Muscle of arm (tissue), 12 donors: ENCODE measurements around the gene MTTP. TPM values are rescaled to one million over a fixed set of nuclear protein-coding genes. Genes with fewer than 3 reads are reported as not detected.

Source experiments
- DNase-seq: peaks from one replicate; pipeline ENCODE4 v3.0.0-alpha.2; 2013
- polyA plus RNA-seq, 12 donors: library from polyadenylated mRNA; unstranded; fragments of 120-200 nt; gene quantifications; one replicate each; pipeline ENCODE4 v1.2.1, GENCODE V29; 2013; ENCODE audit not compliant: insufficient read length in 12 of 12

Gene MTTP
- polyA plus RNA-seq, 12 donors: 0.43 to 16.0 (median 1.2) TPM; not detected in 1

- DNase-seq: no peak
Measured at GRCh38 chr4:99669084-99669483, 94.5 kb downstream of the MTTP start.

- no peak for DNase-seq
Measured at GRCh38 chr4:99670409-99671073, 95.9 kb downstream of the MTTP start.

Other genes starting within 250 kb of the MTTP start
- gene ADH1C, start 222.1 kb upstream of the MTTP start, polyA plus RNA-seq: 10 to 100 TPM in 4 of 12 donors, 1 to 10 TPM in 7, not detected in 1; 5.5 to 18.2 (median 8.8) TPM
- gene ADH7, start 139.5 kb upstream of the MTTP start, polyA plus RNA-seq: under 1 TPM in 2 of 12 donors, not detected in 10; 0.07 to 0.15 TPM
- under 1 TPM in 6 of 12 donors, not detected in 6; 0.07 to 0.15 (median 0.11) TPM for gene C4orf17, start 63.8 kb upstream of the MTTP start, polyA plus RNA-seq
- 10 to 100 TPM in 10 of 12 donors, 1 to 10 TPM in 1, not detected in 1; 7.8 to 21.5 (median 12.4) TPM for gene TRMT10A, start 10.8 kb upstream of the MTTP start, polyA plus RNA-seq
- gene C4orf54, start 83.0 kb downstream of the MTTP start, polyA plus RNA-seq: 100 to 1,000 TPM in 7 of 12 donors, 10 to 100 TPM in 4, not detected in 1; 31.7 to 191 (median 109) TPM
- gene DAPP1, start 242.0 kb downstream of the MTTP start, polyA plus RNA-seq: 10 to 100 TPM in 1 of 12 donors, 1 to 10 TPM in 10, not detected in 1; 1.4 to 10.2 (median 2.9) TPM